NCI-H187 (cell line): ENCODE data around the gene CD14.
"Not testable (repeated sequence)": the region's sequence is repeated elsewhere in the genome, so short reads cannot be mapped to it uniquely, and the experiment has no call there.

Experiments
- DNase-seq, 2 experiments: peaks; one replicate each; lab custom pipeline; 2025; lab: John Stamatoyannopoulos, UW

The CD14 gene

GRCh38 chr5:140635291-140636257, 2.6 kb upstream of the CD14 start:
- DNase-seq = no peak

- no peak for DNase-seq
Measured at GRCh38 chr5:140634103-140634502, 1.1 kb upstream of the CD14 start.

GRCh38 chr5:140633501-140633900, 526 bp upstream of the CD14 start:
- no peak for DNase-seq

- DNase-seq = no peak
Measured at GRCh38 chr5:140632366-140633020, 482 bp downstream of the CD14 start.

GRCh38 chr5:140631831-140632365, 1.1 kb downstream of the CD14 start:
- peak in 1 of 2 experiments; percentile 6 for DNase-seq

- no peak for DNase-seq
Measured at GRCh38 chr5:140631036-140631417, 1.9 kb downstream of the CD14 start.

GRCh38 chr5:140630292-140631035, 2.5 kb downstream of the CD14 start:
- DNase-seq = no peak

- no peak for DNase-seq
Measured at GRCh38 chr5:140628711-140629110, 4.3 kb downstream of the CD14 start.

GRCh38 chr5:140627972-140628371, 5.0 kb downstream of the CD14 start:
- DNase-seq = no peak

GRCh38 chr5:140624886-140625285, 8.1 kb downstream of the CD14 start:
- not testable (repeated sequence) for DNase-seq

GRCh38 chr5:140623061-140623460, 9.9 kb downstream of the CD14 start:
- not testable (repeated sequence) for DNase-seq

- no peak for DNase-seq
Measured at GRCh38 chr5:140622301-140622700, 10.7 kb downstream of the CD14 start.

- DNase-seq = no peak
Measured at GRCh38 chr5:140611020-140611521, 21.9 kb downstream of the CD14 start.

GRCh38 chr5:140609126-140609525, 23.8 kb downstream of the CD14 start:
- no peak for DNase-seq

GRCh38 chr5:140608722-140609121, 24.3 kb downstream of the CD14 start:
- no peak for DNase-seq

GRCh38 chr5:140607031-140607430, 25.9 kb downstream of the CD14 start:
- no peak for DNase-seq

- DNase-seq = no peak
Measured at GRCh38 chr5:140605879-140606278, 27.1 kb downstream of the CD14 start.

GRCh38 chr5:140603734-140604133, 29.2 kb downstream of the CD14 start:
- DNase-seq = no peak

GRCh38 chr5:140603446-140603698, 29.6 kb downstream of the CD14 start:
- not testable (repeated sequence) for DNase-seq

GRCh38 chr5:140602147-140602546, 30.8 kb downstream of the CD14 start:
- DNase-seq = no peak

- no peak for DNase-seq
Measured at GRCh38 chr5:140600096-140600495, 32.9 kb downstream of the CD14 start.

- no peak for DNase-seq
Measured at GRCh38 chr5:140598836-140599235, 34.1 kb downstream of the CD14 start.
